Measurements from ENCODE around the gene MZB1. TPM values are rescaled to one million over a fixed set of nuclear protein-coding genes. Genes with fewer than 3 reads are reported as not detected.

The MZB1 gene
- total and polyA plus RNA-seq, 9 donors: 0.50 to 1.8 (median 1.2) TPM; not detected in 1

- Histone ChIP-seq H3K27ac (no peak overlapping the region), H3K36me3 (no peaks in the 10 kb centered on the region), H3K27me3 (no peaks in the 10 kb centered on the region), H3K4me1 (ENCODE audit: insufficient read depth) (no peaks in the 10 kb centered on the region), H3K9me3 (no peaks in the 10 kb centered on the region), H3K4me3 (no peak overlapping the region)
- TF ChIP-seq CTCF (IDR thresholded peaks at IDR 0.05): no peak
- no peak for TF ChIP-seq EP300 (IDR thresholded peaks at IDR 0.05)
- no peak for TF ChIP-seq POLR2A (IDR thresholded peaks at IDR 0.05)
- intact Hi-C loops (cut with DNase I): no loop called here
- 77 to 87% (median 78%) methylated on average over 28 of the region's 28 CpGs for WGBS, 3 donors
- DNase-seq: peak in 1 of 5 donors; percentile 9
Observed at GRCh38 chr5:139381837-139382761, 7.6 kb downstream of the MZB1 start.

GRCh38 chr5:139379626-139380449, 9.9 kb downstream of the MZB1 start:
- intact Hi-C loops (cut with DNase I): no loop called here
- H3K27ac ChIP-seq: no peak overlapping the region
- H3K36me3 ChIP-seq: no peaks in the 10 kb centered on the region
- WGBS, 3 donors: 70 to 75% (median 70%) methylated on average over 15 of the region's 15 CpGs
- H3K4me1 ChIP-seq (ENCODE audit: insufficient read depth): no peaks in the 10 kb centered on the region
- H3K4me3 ChIP-seq: no peak overlapping the region
- no peaks in the 10 kb centered on the region for H3K27me3 ChIP-seq
- TF ChIP-seq CTCF (IDR thresholded peaks at IDR 0.05) (no peak), EP300 (IDR thresholded peaks at IDR 0.05) (no peak), POLR2A (IDR thresholded peaks at IDR 0.05) (no peak)
- peak in 2 of 5 donors; percentile 15 to 22 for DNase-seq
- no peaks in the 10 kb centered on the region for H3K9me3 ChIP-seq

GRCh38 chr5:139378941-139379361, 10.8 kb downstream of the MZB1 start:
- peak in 2 of 5 donors; percentile 7 to 16 for DNase-seq
- Histone ChIP-seq H3K27ac (no peak overlapping the region), H3K36me3 (no peaks in the 10 kb centered on the region), H3K9me3 (no peaks in the 10 kb centered on the region), H3K4me1 (ENCODE audit: insufficient read depth) (no peaks in the 10 kb centered on the region), H3K27me3 (no peaks in the 10 kb centered on the region), H3K4me3 (no peak overlapping the region)
- intact Hi-C loops (cut with DNase I): no loop called here
- WGBS, 3 donors: 83 to 89% (median 83%) methylated on average over 13 of the region's 13 CpGs
- TF ChIP-seq POLR2A (IDR thresholded peaks at IDR 0.05): no peak
- no peak for TF ChIP-seq EP300 (IDR thresholded peaks at IDR 0.05)
- no peak for TF ChIP-seq CTCF (IDR thresholded peaks at IDR 0.05)

- 48 to 71% (median 52%) methylated on average over 39 to 47 of the region's 47 CpGs for WGBS, 3 donors
- no peaks in the 10 kb centered on the region for H3K27me3 ChIP-seq
- no peak overlapping the region for H3K27ac ChIP-seq
- peak in 3 of 5 donors; percentile 16 to 32 (median 21) for DNase-seq
- TF ChIP-seq EP300 (IDR thresholded peaks at IDR 0.05) (no peak), POLR2A (IDR thresholded peaks at IDR 0.05) (no peak)
- H3K4me1 ChIP-seq (ENCODE audit: insufficient read depth): peaks cover 3% of the 10 kb centered on the region
- intact Hi-C loops (cut with DNase I): no loop called here
- no peaks in the 10 kb centered on the region for H3K9me3 ChIP-seq
- no peaks in the 10 kb centered on the region for H3K36me3 ChIP-seq
- no peak overlapping the region for H3K4me3 ChIP-seq
Observed at GRCh38 chr5:139378101-139378825, 11.4 kb downstream of the MZB1 start.
